Naive B cell (primary cell): Measurements from ENCODE around the gene DERL2. TPM values are rescaled to one million over a fixed set of nuclear protein-coding genes. Genes with fewer than 3 reads are reported as not detected.

Experiments
- ATAC-seq, 2 donors: fragments of 150-1000 bp; cut with Tn5 transposase; 2 replicates each; pipeline ENCODE4 v1.10.0; 2021; ENCODE audit warnings: low read depth in 2 of 2, mild to moderate bottlenecking in 2 of 2, moderate library complexity in 2 of 2
- DNase-seq: peaks from one replicate; pipeline ENCODE4 v3.0.0; 2022
- H3K27ac Mint-ChIP-seq, 6 donors: one replicate each; pipeline ENCODE4 v1.8.0; 2020 to 2022; ENCODE audit warnings: mild to moderate bottlenecking in 6 of 6, mixed read lengths in 6 of 6, moderate library complexity in 5 of 6, inconsistent platforms in 2 of 6
- H3K27me3 Mint-ChIP-seq, 3 donors: one replicate each; pipeline ENCODE4 v1.8.0; 2021 to 2022; ENCODE audit warnings: mixed read lengths in 3 of 3, mild to moderate bottlenecking in 1 of 3
- H3K36me3 Mint-ChIP-seq, 2 donors: one replicate each; pipeline ENCODE4 v1.8.0; 2020 to 2022; ENCODE audit warnings: mixed read lengths in 2 of 2, inconsistent platforms in 1 of 2, mild to moderate bottlenecking in 1 of 2
- H3K4me1 Mint-ChIP-seq, 3 donors: one replicate each; pipeline ENCODE4 v1.8.0; 2020 to 2022; ENCODE audit warnings: mixed read lengths in 3 of 3, inconsistent platforms in 1 of 3, mild to moderate bottlenecking in 1 of 3, moderate library complexity in 1 of 3
- H3K4me3 Mint-ChIP-seq, 8 donors: one replicate each; pipeline ENCODE4 v1.8.0; 2020 to 2022; ENCODE audit warnings: mild to moderate bottlenecking in 8 of 8, mixed read lengths in 8 of 8, moderate library complexity in 8 of 8, inconsistent platforms in 2 of 8
- H3K9me3 Mint-ChIP-seq, 7 donors: one replicate each; pipeline ENCODE4 v1.8.0; 2020 to 2022; ENCODE audit warnings: mixed read lengths in 7 of 7, mild to moderate bottlenecking in 5 of 7, inconsistent platforms in 2 of 7, moderate library complexity in 1 of 7
- polyA plus RNA-seq, 6 donors: library from polyadenylated mRNA; unstranded; fragments of 300-500 nt; fragmentation: Illumina TruSeq; gene quantifications; one replicate each; pipeline ENCODE4 v1.2.3, GENCODE V29; 2021; ENCODE audit warnings: low read depth in 6 of 6

Gene DERL2
- polyA plus RNA-seq, result 10 to 100 TPM; 59.7 to 96.5 (median 69.5) TPM

GRCh38 chr17:5485270-5486205 lies at the start of gene DERL2:
DERL2 (minus strand) TSS chr17:5486178; CDS start chr17:5486161, 17 bp downstream.
- ATAC-seq, result peak in 1 of 2 donors; percentile 1

GRCh38 chr17:5535436-5535835 lies 49.5 kb upstream of the DERL2 start:
- Mint-ChIP-seq H3K27me3 (no peaks in the 10 kb centered on the region), H3K4me1 (peaks cover 0 to 6% (median 4%) of the 10 kb centered on the region in 3 donors), H3K27ac (no peak overlapping the region), H3K9me3 (no peaks in the 10 kb centered on the region), H3K36me3 (peaks cover 22 to 64% of the 10 kb centered on the region in 2 donors), H3K4me3 (no peak overlapping the region)
- ATAC-seq (no peak), DNase-seq (no peak)

More at GRCh38 chr17:5485270-5486205, at the start of gene DERL2:
- peaks cover 8 to 18% of the 10 kb centered on the region in 2 donors for H3K36me3 Mint-ChIP-seq
- H3K27me3 Mint-ChIP-seq, result no peaks in the 10 kb centered on the region
- peak within 1 kb of the TSS; percentile 97 to 100 (median 99) for H3K27ac Mint-ChIP-seq
- peaks cover 21 to 48% (median 26%) of the 10 kb centered on the region in 3 donors for H3K4me1 Mint-ChIP-seq
- no peaks in the 10 kb centered on the region for H3K9me3 Mint-ChIP-seq
- DNase-seq, result no peak
- H3K4me3 Mint-ChIP-seq, result peak within 1 kb of the TSS; percentile 92 to 100 (median 96)

GRCh38 chr17:5533486-5534315 lies 47.7 kb upstream of the DERL2 start:
- Mint-ChIP-seq H3K27ac (peak overlapping the region in 1 of 6 donors; percentile 83), H3K27me3 (no peaks in the 10 kb centered on the region), H3K4me1 (peaks cover 0 to 4% (median 0%) of the 10 kb centered on the region in 3 donors), H3K9me3 (no peaks in the 10 kb centered on the region), H3K4me3 (no peak overlapping the region), H3K36me3 (peaks cover 13 to 60% of the 10 kb centered on the region in 2 donors)
- ATAC-seq, result no peak
- no peak for DNase-seq

- Mint-ChIP-seq H3K27me3 (no peaks in the 10 kb centered on the region), H3K9me3 (no peaks in the 10 kb centered on the region), H3K27ac (no peak overlapping the region), H3K36me3 (peaks cover 13 to 53% of the 10 kb centered on the region in 2 donors), H3K4me1 (no peaks in the 10 kb centered on the region), H3K4me3 (no peak overlapping the region)
- DNase-seq (no peak), ATAC-seq (no peak)
Measured at GRCh38 chr17:5532581-5532980, 46.6 kb upstream of the DERL2 start.

- H3K27me3 Mint-ChIP-seq, result no peaks in the 10 kb centered on the region
- DNase-seq (no peak), ATAC-seq (no peak)
- peak overlapping the region in 2 of 6 donors; percentile 50 to 52 for H3K27ac Mint-ChIP-seq
- no peaks in the 10 kb centered on the region for H3K9me3 Mint-ChIP-seq
- no peaks in the 10 kb centered on the region for H3K4me1 Mint-ChIP-seq
- peaks cover 13 to 52% of the 10 kb centered on the region in 2 donors for H3K36me3 Mint-ChIP-seq
- H3K4me3 Mint-ChIP-seq, result no peak overlapping the region
Measured at GRCh38 chr17:5531085-5531418, 45.1 kb upstream of the DERL2 start.

GRCh38 chr17:5530265-5531084 lies 44.5 kb upstream of the DERL2 start:
- Mint-ChIP-seq H3K36me3 (peaks cover 13 to 46% of the 10 kb centered on the region in 2 donors), H3K27ac (peak overlapping the region in 3 of 6 donors; percentile 7 to 88 (median 52))
- no peak for ATAC-seq

GRCh38 chr17:5527601-5528250 lies 41.7 kb upstream of the DERL2 start:
- Mint-ChIP-seq H3K4me1 (no peaks in the 10 kb centered on the region), H3K27me3 (no peaks in the 10 kb centered on the region), H3K9me3 (no peaks in the 10 kb centered on the region), H3K27ac (peak overlapping the region in 1 of 6 donors; percentile 9), H3K36me3 (peaks cover 15 to 49% of the 10 kb centered on the region in 2 donors), H3K4me3 (peak overlapping the region in 1 of 8 donors; percentile 66)
- DNase-seq (no peak), ATAC-seq (no peak)

More at GRCh38 chr17:5530265-5531084, 44.5 kb upstream of the DERL2 start:
- Mint-ChIP-seq H3K4me3 (no peak overlapping the region), H3K9me3 (no peaks in the 10 kb centered on the region), H3K4me1 (no peaks in the 10 kb centered on the region), H3K27me3 (no peaks in the 10 kb centered on the region)
- DNase-seq, result no peak

- H3K36me3 Mint-ChIP-seq, result peaks cover 12 to 45% of the 10 kb centered on the region in 2 donors
- no peak for ATAC-seq
Measured at GRCh38 chr17:5526821-5527598, 41.0 kb upstream of the DERL2 start.

GRCh38 chr17:5523249-5523648 lies 37.3 kb upstream of the DERL2 start:
- Mint-ChIP-seq H3K9me3 (no peaks in the 10 kb centered on the region), H3K27ac (peak overlapping the region in 3 of 6 donors; percentile 66 to 92 (median 70))
- ATAC-seq, result no peak

More at GRCh38 chr17:5526821-5527598, 41.0 kb upstream of the DERL2 start:
- no peak overlapping the region for H3K4me3 Mint-ChIP-seq
- no peak for DNase-seq
- no peaks in the 10 kb centered on the region for H3K27me3 Mint-ChIP-seq
- H3K27ac Mint-ChIP-seq, result no peak overlapping the region
- no peaks in the 10 kb centered on the region for H3K4me1 Mint-ChIP-seq
- H3K9me3 Mint-ChIP-seq, result no peaks in the 10 kb centered on the region

GRCh38 chr17:5522476-5522875 lies 36.5 kb upstream of the DERL2 start:
- Mint-ChIP-seq H3K9me3 (no peaks in the 10 kb centered on the region), H3K4me1 (no peaks in the 10 kb centered on the region), H3K27ac (peak overlapping the region in 1 of 6 donors; percentile 66), H3K36me3 (peaks cover 16 to 42% of the 10 kb centered on the region in 2 donors), H3K27me3 (no peaks in the 10 kb centered on the region), H3K4me3 (peak overlapping the region in 1 of 8 donors; percentile 6)
- ATAC-seq (no peak), DNase-seq (no peak)

More at GRCh38 chr17:5523249-5523648, 37.3 kb upstream of the DERL2 start:
- Mint-ChIP-seq H3K36me3 (peaks cover 9 to 34% of the 10 kb centered on the region in 2 donors), H3K4me3 (no peak overlapping the region), H3K4me1 (no peaks in the 10 kb centered on the region), H3K27me3 (no peaks in the 10 kb centered on the region)
- no peak for DNase-seq

- peak overlapping the region in 1 of 6 donors; percentile 19 for H3K27ac Mint-ChIP-seq
- no peak for DNase-seq
- H3K4me3 Mint-ChIP-seq, result no peak overlapping the region
- H3K36me3 Mint-ChIP-seq, result peaks cover 29 to 67% of the 10 kb centered on the region in 2 donors
- peaks cover 0 to 5% (median 0%) of the 10 kb centered on the region in 7 donors for H3K9me3 Mint-ChIP-seq
- no peak for ATAC-seq
- no peaks in the 10 kb centered on the region for H3K27me3 Mint-ChIP-seq
- H3K4me1 Mint-ChIP-seq, result peaks cover 7 to 19% (median 12%) of the 10 kb centered on the region in 3 donors
Measured at GRCh38 chr17:5516060-5516792, 30.2 kb upstream of the DERL2 start.
